ENCODE results near the gene ANGPTL8.

The ANGPTL8 gene

DNA sequence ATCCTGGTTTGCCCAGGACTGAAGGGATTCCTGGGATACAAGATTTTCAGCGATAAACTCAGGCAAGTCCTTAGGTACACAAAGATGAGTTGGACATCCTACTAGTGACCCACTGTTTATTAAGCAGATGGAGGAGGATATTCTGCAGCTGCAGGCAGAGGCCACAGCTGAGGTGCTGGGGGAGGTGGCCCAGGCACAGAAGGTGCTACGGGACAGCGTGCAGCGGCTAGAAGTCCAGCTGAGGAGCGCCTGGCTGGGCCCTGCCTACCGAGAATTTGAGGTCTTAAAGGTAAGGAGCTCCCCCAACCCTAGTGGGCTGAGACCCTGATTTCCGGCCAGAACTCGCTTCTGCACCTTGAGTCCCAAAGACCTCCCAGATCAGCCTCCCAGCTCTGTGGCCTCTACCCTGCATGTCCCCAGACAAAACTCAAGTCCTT is 607 bp downstream of the ANGPTL8 start:
- TF ChIP-seq, protein P1, sequence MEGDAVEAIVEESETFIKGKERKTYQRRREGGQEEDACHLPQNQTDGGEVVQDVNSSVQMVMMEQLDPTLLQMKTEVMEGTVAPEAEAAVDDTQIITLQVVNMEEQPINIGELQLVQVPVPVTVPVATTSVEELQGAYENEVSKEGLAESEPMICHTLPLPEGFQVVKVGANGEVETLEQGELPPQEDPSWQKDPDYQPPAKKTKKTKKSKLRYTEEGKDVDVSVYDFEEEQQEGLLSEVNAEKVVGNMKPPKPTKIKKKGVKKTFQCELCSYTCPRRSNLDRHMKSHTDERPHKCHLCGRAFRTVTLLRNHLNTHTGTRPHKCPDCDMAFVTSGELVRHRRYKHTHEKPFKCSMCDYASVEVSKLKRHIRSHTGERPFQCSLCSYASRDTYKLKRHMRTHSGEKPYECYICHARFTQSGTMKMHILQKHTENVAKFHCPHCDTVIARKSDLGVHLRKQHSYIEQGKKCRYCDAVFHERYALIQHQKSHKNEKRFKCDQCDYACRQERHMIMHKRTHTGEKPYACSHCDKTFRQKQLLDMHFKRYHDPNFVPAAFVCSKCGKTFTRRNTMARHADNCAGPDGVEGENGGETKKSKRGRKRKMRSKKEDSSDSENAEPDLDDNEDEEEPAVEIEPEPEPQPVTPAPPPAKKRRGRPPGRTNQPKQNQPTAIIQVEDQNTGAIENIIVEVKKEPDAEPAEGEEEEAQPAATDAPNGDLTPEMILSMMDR (IDR thresholded peaks at IDR 0.05; ENCODE audit: low read depth, low read length) = no peak
- in situ Hi-C loops (cut with HindIII; ENCODE audit: low sequenced_read_pairs) = no loop called here
- no peak for DNase-seq (ENCODE audit: low read depth, low spot score)
- H3K4me3 ChIP-seq (ENCODE audit: low read depth, low read length) = no peak overlapping the region

GRCh38 chr19:11242025-11242424 is 2.6 kb downstream of the ANGPTL8 start:
- in situ Hi-C loops (cut with HindIII; ENCODE audit: low sequenced_read_pairs) = no loop called here
- TF ChIP-seq, protein P1 (IDR thresholded peaks at IDR 0.05; ENCODE audit: low read depth, low read length) = no peak
- H3K4me3 ChIP-seq (ENCODE audit: low read depth, low read length) = no peak overlapping the region
- no peak for DNase-seq (ENCODE audit: low read depth, low spot score)

DNA sequence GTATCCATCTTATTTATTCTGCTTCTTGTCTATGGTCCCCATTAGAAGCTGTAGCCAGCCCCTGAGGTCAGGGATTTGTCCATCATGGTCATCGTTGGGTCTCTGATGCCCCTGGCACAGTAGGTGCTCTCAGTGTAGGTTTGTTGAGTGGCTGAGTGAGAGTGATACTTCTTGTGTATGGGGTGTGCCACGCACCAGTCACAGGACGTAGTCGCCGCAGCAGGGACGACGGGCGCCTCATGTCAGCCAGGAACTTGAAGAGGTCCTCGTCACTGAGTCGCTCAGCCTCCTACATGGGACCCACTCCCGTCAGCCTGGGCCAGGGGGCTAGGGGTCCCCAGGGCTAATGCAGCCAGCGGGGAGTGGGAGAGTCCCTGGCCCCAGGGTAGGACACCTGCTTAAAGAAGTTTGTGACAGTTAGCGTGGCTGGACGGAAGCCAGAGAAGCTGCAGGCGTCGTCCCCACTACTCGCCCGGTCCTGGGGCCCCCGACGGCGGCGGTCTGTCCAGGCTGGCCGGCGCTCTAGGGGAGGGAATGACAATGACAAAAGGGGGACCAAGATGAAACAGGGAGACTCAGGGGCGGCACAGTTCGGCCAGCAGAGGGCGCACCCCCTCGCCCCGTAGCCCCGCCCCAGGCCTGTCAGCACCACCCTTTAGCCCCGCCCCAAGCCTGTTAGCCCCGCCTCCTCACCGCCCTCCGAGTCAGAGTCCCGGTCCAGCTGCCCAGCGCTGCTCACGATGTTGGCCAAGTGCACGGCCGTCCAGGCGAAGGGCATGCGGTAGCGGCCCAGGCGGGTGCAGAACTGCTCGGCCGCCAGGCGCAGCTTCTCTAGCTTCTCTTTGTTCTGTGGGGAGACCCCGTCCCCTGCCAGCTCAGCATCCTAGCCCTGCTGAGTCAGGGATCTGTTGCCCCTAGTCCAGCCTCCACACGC is 3.7 kb downstream of the ANGPTL8 start:
- TF ChIP-seq, protein P1 (IDR thresholded peaks at IDR 0.05; ENCODE audit: low read depth, low read length) = peak; percentile 77
- H3K4me3 ChIP-seq (ENCODE audit: low read depth, low read length) = peak overlapping the region; percentile 1
- in situ Hi-C loops (cut with HindIII; ENCODE audit: low sequenced_read_pairs) = no loop called here
- peak; percentile 67 for DNase-seq (ENCODE audit: low read depth, low spot score)

- no peak overlapping the region for H3K4me3 ChIP-seq (ENCODE audit: low read depth, low read length)
- in situ Hi-C loops (cut with HindIII; ENCODE audit: low sequenced_read_pairs) = no loop called here
- TF ChIP-seq, protein P1 (IDR thresholded peaks at IDR 0.05; ENCODE audit: low read depth, low read length) = no peak
These were observed 4.4 kb downstream of the ANGPTL8 start for GRCh38 chr19:11243798-11244169.

GRCh38 chr19:11244846-11245589 is 5.6 kb downstream of the ANGPTL8 start:
- DNase-seq (ENCODE audit: low read depth, low spot score) = no peak
- in situ Hi-C loops (cut with HindIII; ENCODE audit: low sequenced_read_pairs) = no loop called here
- TF ChIP-seq, protein P1 (IDR thresholded peaks at IDR 0.05; ENCODE audit: low read depth, low read length) = no peak
- no peak overlapping the region for H3K4me3 ChIP-seq (ENCODE audit: low read depth, low read length)

More at GRCh38 chr19:11243798-11244169, 4.4 kb downstream of the ANGPTL8 start:
- peak; percentile 13 for DNase-seq (ENCODE audit: low read depth, low spot score)

GRCh38 chr19:11246941-11247340 is 7.5 kb downstream of the ANGPTL8 start:
- TF ChIP-seq, protein P1 (IDR thresholded peaks at IDR 0.05; ENCODE audit: low read depth, low read length) = no peak
- in situ Hi-C loops (cut with HindIII; ENCODE audit: low sequenced_read_pairs) = no loop called here
- no peak for DNase-seq (ENCODE audit: low read depth, low spot score)
- no peak overlapping the region for H3K4me3 ChIP-seq (ENCODE audit: low read depth, low read length)

Data from astrocyte of the spinal cord (primary cell).